GM18508 (cell line): ENCODE results near the gene KIAA0930.
"Not testable (repeated sequence)": the region's sequence is repeated elsewhere in the genome, so short reads cannot be mapped to it uniquely, and the experiment has no call there.

ENCODE experiments used
- ATAC-seq: cut with Tn5 transposase; IDR thresholded peaks from one replicate; pipeline ENCODE4 v1.9.1; 2021; ENCODE audit warnings: moderate number of reproducible peaks; ENCODE audit not compliant: insufficient read depth, unreplicated experiment

KIAA0930 gene

DNA sequence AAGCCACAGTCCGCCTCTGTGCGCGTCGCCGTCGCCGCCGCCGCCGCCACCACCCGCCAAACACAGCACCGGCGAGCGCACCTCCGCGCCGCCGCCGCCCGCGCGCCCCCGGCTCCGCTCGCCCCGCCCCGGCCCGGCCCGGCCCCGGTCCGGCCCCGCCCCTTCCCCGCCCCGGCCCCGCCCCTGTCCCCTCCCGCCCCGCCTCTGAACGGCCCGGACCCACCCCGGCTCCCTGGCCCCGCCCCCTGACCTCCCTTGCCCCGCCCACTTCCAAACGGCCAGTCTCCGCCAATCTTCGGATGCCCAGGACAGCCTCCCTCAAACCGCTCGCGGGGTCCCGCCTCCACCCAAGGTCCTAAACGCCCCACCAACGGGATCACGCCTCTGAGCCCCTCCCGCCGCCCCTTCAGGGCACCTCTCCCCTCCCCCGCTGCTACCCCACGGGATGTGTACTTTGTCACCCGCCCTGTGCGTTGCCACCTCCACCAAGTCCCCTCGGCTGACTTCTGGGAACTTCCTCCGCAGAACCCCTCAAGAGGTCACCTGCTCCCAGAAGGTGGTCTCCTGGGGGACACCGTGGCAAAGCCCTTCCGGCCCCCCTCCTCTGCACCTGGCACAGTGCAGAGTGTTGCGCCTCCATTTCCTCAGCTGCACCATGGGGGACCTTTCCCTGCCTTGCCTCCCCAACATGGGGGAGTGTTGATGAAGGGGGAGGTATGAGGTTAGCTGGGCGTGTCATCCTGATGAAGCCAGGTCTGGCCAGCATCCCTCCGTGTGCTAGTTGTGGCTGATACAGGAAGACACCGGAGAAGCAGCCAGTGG lies at the start of gene KIAA0930:
TSS of gene KIAA0930 (minus strand) at position 85 of the 822 bp plus-strand sequence. CDS start 191 bp downstream, outside the sequence.
- no peak for ATAC-seq

DNA sequence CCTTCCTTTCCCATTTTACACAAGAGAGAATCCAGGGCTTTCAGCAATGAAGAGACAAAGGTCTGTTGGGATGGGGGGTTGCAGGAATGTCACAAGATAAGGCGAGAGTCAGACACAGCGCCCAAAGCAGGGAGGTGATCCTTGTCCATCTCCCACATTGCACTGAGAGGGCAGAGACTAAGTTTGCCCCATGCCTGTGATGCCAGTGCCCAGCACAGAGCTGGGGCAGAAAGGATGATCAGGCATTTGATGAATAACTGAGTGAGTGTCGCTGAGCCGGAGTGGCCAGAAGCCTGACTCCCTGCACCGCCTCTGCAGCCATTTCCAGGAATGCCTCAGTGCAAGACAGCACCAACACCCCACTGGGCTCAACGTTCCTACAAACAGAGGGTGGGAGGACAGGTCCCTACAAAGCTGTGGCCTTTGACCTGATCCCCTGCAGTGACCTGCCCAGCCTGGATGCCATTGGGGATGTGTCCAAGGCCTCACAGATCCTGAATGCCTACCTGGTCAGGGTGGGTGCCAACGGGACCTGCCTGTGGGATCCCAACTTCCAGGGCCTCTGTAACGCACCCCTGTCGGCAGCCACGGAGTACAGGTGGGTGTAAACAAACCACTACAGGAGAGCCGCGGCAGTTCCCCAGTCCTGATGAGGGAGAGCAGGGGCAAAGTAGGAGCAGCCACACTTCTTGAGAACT lies 46.3 kb upstream of the KIAA0930 start:
- ATAC-seq, result no peak

DNA sequence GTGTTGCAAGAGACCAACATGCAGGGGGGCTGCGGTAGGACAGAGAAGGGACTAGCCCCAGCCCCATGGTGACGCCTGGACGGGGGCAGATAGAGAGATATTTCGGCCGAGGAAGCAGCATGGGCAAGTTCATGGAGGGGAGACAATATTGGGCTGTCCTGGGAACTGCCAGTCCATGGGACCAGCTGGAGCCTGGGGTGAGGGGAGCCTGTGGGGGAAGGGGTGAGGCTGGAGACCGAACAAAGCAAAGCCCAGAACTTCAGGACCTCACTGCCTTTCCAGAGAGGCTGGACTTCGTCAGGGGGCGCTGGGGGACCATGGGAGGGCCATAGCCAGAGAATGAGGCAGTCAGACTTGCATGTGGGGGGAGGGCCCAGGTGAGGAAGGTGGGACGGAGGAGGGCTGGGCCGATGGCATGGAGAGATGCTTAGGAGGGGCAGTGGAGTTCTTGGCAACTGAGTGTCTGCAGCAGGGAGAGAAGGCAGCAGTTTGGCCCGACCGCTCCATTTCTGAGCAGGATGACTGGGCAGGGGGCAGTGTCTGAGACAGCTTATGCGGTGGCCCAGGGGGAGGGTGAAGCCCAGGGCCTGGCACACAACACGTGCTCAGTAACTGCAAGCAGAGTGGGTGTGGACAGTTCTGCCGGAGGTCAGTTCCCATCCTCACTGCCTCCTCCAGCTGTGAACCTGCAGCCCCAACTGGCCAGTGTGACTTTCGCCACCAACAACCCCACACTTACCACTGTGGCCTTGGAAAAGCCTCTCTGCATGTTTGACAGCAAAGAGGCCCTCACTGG lies 44.8 kb upstream of the KIAA0930 start:
- no peak for ATAC-seq

DNA sequence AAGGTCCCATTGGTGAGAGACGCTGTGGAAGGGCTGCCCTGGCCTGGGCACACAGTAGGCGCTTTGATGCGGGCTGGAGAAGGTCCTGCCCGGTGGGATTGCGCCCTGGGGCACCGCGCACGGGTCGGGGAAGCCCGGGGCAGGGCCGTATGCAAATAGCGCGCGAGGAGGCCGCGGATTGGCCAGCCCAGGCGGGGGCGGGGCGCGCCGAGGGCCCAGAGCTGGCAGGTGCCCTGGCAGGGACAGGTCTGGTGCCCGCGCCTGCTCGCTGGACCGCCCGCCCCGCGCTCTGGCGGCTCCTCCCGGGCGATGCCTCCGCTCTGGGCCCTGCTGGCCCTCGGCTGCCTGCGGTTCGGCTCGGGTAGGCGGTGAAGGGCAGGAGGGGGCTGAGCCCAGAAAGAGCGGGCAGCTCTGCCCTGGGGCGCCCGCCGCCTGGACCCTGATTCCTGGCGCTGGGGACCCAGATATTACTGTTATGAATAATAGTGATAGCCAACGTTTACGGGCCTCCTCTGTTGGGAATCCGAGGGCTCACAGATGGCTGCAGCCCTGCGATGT lies 44.1 kb upstream of the KIAA0930 start, which contains the start of gene UPK3A:
TSS of gene UPK3A (plus strand) at position 245 of the 558 bp plus-strand sequence. CDS start at position 310, 65 bp downstream.
- ATAC-seq, result no peak

DNA sequence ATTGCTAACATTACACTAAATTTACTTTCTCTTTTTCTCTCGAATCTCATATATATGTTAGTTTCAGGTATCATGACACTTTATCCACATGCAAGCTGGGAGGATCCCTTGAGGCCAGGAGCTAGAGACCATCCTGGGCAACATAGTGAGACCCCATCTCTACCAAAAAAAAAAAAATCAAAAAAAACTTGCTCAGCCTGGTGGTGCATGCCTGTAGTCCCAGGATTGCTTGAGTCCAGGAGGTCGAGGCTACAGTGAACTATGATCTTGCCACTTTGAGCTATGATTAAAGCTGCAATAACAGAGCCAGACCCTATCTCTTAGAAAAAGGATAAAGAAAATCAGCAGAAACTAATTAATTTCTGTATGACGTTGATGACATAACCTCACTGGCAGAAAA lies 40.3 kb upstream of the KIAA0930 start:
- ATAC-seq, result no peak

DNA sequence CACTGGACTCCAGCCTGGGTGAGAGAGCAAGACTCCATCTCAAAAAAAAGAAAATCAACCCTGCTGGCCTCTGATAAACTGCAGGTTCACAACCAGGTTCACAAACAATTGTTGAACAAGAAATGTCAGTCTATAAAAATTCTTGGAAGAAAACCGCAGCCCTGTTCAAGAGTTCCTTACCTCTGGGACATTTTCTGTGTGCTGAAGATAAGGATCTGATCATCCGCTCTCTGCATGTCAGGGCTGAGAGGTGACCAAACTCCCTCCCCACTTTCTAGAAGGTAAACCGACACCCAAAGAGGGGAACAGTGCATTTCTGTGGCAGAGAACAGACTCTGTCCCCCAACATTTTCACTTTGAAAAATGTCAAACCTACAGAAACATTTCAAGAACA lies 39.9 kb upstream of the KIAA0930 start:
- no peak for ATAC-seq

DNA sequence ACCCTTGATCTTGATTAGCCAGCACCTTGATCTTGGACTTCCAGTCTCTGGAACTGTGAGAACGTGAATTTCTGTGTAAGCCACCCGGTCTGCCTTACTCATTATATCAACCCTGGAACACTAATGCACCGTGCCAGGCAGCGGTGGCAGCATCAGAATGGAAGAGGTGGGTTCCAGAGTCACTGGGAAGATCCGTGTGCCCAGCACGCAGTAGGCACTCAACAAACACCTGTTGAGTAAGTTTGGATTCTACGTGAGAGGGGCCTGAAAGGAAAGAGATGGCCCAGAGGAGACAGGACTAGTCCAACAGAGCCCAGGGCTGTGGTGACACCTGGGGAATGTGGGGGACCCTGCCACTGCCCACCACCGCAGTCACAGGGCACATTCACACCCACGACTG lies 37.4 kb upstream of the KIAA0930 start:
- ATAC-seq, result no peak

DNA sequence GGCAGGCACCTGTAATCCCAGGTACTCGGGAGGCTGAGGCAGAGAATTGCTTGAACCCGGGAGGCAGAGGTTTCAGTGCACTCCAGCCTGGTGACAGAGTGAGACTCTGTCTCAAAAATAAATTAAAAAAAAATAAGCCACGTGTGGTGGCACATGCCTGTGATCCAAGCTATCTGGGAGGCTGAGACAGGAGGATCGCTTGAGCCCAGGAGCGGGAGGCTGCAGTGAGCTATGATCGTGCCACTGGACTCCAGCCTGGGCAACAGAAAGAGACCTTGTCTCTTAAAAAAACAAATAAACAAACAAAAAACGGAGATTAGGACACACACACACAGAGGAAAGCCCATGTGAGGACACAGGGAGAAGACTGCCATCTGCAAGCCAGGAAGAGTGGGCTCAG lies 37.0 kb upstream of the KIAA0930 start:
- not testable (repeated sequence) for ATAC-seq

DNA sequence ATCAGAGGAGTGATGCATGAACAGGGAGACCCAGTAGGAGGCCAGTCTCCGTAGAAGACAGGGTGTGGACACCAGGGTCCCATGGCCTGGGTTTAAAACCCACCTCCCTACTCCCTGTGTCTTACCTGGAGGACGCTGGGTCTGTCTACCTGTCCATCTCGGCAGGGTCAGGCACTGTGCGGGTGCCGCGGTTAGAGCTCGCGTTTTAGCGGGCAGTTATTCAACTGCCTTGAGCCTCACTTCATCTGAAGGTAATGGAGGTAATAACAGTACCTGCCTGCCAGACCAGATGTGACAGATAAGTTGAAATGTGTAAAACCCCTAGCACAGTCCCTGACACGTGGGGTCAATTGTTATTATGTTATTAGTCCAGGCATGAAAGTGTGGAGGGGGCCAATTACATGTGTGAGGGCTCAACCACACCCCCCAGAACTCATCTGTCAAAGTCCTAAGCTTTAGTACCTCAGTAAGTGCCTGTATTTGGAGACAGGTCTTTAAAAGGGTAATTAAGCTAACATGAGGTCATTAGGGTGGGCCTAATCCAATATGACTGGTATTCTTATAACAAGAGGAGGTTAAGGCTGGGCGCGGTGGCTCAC lies 35.9 kb upstream of the KIAA0930 start:
- ATAC-seq, result no peak

DNA sequence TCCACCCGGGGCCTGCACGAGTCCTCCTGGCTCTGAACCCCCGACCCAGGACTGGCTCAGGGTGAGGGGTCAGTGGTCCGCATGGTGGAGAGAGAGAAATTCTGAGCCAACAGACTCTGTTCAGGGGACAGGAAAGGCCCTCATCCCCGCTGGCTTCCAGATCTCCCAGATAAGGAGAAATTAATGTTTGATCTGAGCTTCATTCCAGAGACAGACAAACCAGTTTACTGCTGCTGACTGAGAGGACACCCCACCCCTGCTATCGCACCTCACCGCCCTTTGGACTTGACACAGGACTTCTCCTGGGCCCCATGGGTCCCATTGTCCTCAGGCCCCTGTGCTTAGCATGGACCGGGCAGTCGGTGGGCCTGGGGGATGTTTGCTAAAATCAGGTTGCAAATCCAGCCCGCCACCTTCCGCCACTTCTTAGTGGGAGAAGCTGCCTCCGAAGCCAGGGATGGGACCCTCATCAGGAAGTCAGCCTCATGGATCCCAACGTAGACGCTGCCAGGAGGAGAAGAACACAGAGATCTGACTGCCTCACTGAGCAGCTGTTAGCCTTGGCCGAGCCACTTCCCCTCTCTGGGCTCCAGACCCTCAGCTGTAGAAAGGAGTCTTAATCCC lies 32.9 kb upstream of the KIAA0930 start:
- ATAC-seq, result no peak

DNA sequence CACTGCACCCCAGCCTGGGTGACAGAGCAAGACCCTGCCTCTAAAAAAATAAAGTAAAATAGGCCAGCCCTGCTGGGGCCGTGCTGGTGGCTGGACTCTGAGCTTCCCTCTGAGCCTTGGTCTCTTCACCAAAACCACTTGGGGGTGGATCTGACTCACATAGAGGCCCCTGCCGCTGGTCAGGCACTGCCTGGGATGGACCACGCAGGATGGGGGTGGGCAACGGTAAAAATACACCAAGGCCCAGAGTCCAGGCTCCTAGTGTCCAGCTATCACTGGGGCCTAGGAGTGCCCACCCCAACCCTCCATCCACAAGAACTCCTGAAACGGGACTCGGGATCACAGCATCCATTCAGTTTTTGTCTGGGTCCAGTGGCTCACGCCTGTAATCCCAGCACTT lies 31.8 kb upstream of the KIAA0930 start:
- ATAC-seq, result no peak

DNA sequence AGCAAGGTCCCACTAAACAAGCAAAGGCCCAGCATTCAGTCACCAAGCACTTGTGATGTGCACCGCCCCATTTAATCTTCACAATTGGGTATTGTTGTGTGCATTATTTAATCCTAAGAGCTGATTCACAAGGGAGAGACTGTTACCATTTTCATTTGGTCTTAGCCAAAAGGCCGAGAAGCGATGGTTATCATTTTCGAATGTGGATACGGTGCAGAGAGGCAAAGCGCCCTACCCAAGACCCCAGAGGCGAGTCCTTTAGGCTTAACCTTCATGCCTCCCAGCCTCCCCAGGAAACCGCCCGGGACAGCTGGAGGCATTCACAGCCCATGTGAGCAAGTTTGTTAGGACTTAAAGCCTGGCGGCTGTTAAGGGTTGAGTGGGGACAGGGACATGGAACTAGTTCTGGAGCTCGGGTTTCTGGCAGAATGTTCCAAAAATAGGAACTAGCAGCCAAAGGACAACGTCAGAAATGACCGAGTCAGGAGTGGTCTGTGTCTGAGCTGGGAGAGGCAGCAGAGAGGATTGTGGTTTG lies 31.0 kb upstream of the KIAA0930 start:
- no peak for ATAC-seq

DNA sequence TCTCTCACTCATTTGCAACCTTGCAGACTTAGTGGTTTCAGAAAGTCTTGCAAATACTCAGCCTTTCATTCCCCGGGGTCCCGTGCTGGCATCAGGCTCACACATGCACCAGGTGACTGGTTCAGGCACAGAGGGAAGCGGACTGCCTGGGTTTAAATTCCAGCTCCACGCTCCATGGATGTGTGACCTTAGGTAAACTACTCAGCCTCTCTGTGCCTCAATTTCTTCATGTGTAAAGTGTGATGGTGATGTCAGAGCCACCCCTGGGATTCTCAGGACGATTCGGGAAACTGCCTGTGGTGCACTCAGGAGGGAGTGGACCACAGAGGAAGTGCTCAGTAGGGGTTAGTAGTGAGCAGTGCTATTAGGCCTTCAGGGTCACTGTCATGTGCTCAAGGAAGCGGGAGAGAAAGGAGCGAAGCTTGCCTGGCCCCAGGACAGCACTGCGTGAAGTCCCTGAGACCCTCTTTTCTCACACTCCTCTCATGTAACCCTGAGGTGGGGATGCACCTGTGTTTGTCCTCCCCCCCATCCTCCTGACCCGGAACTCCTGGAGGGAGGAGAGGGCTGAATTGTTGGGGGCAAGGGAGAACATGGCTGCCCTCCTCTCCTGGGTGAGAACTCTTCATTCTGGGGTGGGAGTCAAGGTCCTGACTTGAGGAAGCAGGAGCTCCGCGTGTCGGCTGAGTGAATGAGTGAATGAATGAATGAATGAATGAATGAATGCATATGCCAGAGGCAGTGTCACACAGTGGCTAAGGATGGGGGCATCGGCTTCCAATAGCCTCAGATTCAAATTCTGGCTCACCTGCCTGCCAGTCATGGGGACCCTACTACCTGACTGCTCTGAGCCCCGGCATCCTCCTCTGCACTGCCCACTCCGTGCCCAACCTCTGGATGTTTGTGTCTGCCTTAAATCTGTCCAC lies 29.7 kb upstream of the KIAA0930 start:
- no peak for ATAC-seq

DNA sequence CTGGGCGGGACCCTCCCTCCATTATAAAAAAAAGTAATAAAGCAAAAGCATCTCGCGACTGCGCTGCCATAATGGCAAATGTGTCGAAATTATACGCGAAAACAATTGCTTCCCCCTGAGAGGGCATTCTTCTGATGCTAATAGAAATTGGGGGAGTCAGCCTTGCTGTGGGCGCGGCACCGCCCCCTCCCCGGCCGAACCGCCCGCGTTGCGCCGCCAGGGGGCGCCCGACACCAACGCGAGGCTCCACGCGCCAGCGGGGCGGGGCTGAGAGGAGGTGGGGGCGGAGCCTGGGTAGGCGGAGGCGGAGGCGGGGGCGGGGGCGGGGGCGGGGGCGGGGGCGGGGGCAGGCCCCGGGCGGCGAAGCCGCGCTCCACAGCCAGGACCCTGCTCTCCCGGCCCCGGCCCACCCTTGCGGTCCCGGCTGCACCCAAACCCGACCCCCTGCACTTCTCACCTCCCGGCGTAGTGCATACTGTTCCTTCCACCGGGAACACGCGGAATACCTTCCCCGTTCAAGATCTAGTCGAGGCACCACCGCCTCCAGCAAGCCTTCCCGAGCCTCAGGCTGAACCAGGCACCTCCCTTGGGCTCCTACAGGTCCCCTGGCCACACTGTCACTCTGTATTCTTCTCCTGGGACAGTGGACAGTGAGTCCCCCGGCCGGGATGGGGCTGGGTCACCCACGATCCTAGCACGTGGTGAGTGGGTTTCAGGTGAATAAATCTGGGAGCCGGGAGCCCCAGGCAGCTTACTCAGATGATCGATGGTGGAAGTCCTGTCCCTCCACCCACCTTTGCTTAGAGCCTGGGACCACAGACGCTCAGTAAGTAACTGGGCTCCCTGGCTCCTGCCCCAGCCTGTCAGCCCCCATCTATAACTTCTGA lies 28.5 kb upstream of the KIAA0930 start:
- no peak for ATAC-seq

DNA sequence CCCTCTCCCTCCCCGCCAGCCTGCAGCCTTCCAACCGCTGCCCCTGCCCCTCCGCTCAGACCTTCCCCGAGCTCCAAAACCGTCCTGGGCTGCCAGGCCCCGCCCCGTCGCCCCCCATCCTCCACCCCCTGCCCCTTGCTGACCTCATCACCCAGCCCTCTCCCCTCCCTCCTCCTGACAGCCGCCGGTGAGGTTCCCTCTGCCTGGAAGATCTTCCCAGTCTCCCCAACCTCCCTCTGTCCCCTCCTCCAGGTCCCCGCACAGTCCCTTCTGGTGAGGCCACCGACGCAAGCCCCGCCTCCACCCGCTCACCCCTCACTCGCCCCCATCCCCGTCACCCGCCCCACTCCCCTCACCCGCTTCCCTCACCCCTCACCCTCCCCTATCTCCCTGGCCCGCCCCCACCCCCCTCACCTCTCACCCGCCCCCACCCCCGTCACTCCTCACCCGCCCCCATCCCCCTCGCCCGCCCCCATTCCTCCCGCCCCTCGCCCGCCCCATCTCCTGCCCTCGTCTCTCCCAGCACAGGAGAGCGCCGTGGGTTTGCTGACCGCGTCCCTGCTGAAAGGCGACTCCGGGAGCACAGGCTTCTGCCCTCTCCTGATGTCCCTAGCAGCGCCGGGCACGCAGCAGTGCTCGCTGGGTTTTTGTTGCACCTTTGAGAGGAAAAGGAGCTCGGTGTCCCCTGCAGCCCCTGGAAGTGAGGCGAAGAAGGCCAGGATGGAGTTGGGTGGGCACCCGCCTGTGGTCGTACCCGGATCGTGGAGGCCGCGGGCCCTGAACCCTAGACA lies 27.7 kb upstream of the KIAA0930 start:
- no peak for ATAC-seq

DNA sequence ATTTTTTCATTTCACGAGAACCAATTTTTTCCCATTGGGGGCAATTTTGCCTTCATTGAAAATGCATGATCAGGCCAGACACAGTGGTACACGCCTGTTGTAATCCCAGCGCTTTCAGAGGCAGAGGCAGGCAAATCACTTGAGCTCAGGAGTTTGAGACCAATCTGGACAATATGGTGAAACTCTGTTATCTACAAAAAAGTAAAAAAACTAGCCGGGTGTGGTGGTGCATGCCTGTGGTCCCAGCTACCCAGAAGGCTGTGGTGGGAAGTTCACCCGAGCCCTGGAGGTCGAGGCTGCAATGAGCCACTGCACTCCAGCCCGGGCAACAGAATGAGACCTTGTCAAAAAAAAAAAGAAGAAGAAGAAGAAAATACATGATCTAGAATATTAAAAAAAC lies 24.8 kb upstream of the KIAA0930 start:
- no peak for ATAC-seq
